Pons (tissue), 1 donor: ENCODE results near the gene IRF1.

Source experiments
- DNase-seq: peaks from one replicate; pipeline ENCODE4 v3.0.0-alpha.2; 2016; ENCODE audit warnings: low spot score

Gene IRF1

GRCh38 chr5:132474131-132474723 lies 16.3 kb downstream of the IRF1 start:
- DNase-seq, result no peak

GRCh38 chr5:132473668-132474067 lies 16.9 kb downstream of the IRF1 start:
- DNase-seq, result no peak

GRCh38 chr5:132473019-132473531 lies 17.5 kb downstream of the IRF1 start:
- no peak for DNase-seq

GRCh38 chr5:132472431-132472830 lies 18.1 kb downstream of the IRF1 start:
- no peak for DNase-seq

GRCh38 chr5:132471944-132472343 lies 18.6 kb downstream of the IRF1 start:
- DNase-seq, result no peak

- DNase-seq, result no peak
These were observed 19.2 kb downstream of the IRF1 start for GRCh38 chr5:132471151-132471907.

- DNase-seq, result no peak
These were observed 20.0 kb downstream of the IRF1 start for GRCh38 chr5:132470596-132470995.

GRCh38 chr5:132470010-132470392 lies 20.6 kb downstream of the IRF1 start:
- no peak for DNase-seq

- no peak for DNase-seq
These were observed 21.1 kb downstream of the IRF1 start for GRCh38 chr5:132469380-132470009.

GRCh38 chr5:132468656-132469379 lies 21.8 kb downstream of the IRF1 start:
- DNase-seq, result no peak

GRCh38 chr5:132467287-132467984 lies 23.1 kb downstream of the IRF1 start:
- no peak for DNase-seq

- DNase-seq, result no peak
These were observed 23.9 kb downstream of the IRF1 start for GRCh38 chr5:132466433-132467286.

GRCh38 chr5:132465059-132465707 lies 25.4 kb downstream of the IRF1 start:
- DNase-seq, result no peak

GRCh38 chr5:132464156-132464939 lies 26.2 kb downstream of the IRF1 start:
- no peak for DNase-seq

- no peak for DNase-seq
These were observed 26.8 kb downstream of the IRF1 start for GRCh38 chr5:132463811-132464155.

- DNase-seq, result no peak
These were observed 27.5 kb downstream of the IRF1 start for GRCh38 chr5:132462856-132463745.

- no peak for DNase-seq
These were observed 28.2 kb downstream of the IRF1 start for GRCh38 chr5:132462333-132462732.

- no peak for DNase-seq
These were observed 29.0 kb downstream of the IRF1 start for GRCh38 chr5:132461569-132462070.
